Measurements from ENCODE around the gene TXNRD2. TPM values are rescaled to one million over a fixed set of nuclear protein-coding genes. Genes with fewer than 3 reads are reported as not detected.

Gene TXNRD2
- total and polyA plus RNA-seq, 10 of the 15 experiments (the other 5 are each of a cell fraction or from before 2014, with no cell fraction given), result 1.6 to 26.0 (median 13.9) TPM

DNA sequence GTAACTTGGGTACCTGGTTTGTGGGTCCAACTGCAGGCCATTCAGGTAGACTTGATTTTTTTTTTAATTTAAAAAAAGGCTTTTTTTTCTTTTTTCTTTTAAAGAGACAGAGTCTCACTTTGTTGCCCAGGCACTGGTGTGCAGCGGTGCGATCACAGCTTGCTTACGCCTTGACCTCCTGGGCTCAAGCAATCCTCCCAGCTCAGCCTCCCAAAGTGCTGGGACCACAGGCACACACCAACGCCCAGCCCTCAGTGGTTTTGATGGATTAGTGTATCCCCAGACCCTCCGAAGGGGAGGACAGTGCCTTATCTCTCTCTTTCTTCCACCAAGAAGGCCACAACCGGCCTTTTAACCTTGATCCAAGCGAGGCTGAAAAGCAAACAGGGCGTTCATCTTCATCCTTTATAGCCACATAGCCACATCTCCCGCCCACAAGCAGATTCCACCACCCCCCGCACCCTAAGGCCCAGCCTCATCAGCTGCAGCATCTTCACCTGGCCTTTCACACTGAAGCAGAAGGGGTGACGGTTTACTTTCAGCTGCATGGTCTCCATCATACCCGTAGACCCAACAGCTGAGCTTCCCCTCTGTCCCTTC, 17.6 kb downstream of the TXNRD2 start (continued):
- TF ChIP-seq, protein P1, sequence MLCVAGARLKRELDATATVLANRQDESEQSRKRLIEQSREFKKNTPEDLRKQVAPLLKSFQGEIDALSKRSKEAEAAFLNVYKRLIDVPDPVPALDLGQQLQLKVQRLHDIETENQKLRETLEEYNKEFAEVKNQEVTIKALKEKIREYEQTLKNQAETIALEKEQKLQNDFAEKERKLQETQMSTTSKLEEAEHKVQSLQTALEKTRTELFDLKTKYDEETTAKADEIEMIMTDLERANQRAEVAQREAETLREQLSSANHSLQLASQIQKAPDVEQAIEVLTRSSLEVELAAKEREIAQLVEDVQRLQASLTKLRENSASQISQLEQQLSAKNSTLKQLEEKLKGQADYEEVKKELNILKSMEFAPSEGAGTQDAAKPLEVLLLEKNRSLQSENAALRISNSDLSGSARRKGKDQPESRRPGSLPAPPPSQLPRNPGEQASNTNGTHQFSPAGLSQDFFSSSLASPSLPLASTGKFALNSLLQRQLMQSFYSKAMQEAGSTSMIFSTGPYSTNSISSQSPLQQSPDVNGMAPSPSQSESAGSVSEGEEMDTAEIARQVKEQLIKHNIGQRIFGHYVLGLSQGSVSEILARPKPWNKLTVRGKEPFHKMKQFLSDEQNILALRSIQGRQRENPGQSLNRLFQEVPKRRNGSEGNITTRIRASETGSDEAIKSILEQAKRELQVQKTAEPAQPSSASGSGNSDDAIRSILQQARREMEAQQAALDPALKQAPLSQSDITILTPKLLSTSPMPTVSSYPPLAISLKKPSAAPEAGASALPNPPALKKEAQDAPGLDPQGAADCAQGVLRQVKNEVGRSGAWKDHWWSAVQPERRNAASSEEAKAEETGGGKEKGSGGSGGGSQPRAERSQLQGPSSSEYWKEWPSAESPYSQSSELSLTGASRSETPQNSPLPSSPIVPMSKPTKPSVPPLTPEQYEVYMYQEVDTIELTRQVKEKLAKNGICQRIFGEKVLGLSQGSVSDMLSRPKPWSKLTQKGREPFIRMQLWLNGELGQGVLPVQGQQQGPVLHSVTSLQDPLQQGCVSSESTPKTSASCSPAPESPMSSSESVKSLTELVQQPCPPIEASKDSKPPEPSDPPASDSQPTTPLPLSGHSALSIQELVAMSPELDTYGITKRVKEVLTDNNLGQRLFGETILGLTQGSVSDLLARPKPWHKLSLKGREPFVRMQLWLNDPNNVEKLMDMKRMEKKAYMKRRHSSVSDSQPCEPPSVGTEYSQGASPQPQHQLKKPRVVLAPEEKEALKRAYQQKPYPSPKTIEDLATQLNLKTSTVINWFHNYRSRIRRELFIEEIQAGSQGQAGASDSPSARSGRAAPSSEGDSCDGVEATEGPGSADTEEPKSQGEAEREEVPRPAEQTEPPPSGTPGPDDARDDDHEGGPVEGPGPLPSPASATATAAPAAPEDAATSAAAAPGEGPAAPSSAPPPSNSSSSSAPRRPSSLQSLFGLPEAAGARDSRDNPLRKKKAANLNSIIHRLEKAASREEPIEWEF (IDR thresholded peaks at IDR 0.05; ENCODE audit: insufficient replicate concordance, low read depth, low read length), result no peak
- TF ChIP-seq TCF3 (IDR thresholded peaks at IDR 0.05; ENCODE audit: borderline replicate concordance, insufficient read depth, low read depth, low read length) (no peak), CHD4 (IDR thresholded peaks at IDR 0.05) (no peak), YBX1 (IDR thresholded peaks at IDR 0.05) (no peak), ZZZ3 (IDR thresholded peaks at IDR 0.05; ENCODE audit: control insufficient read depth, insufficient read length, low read depth) (no peak), SMAD5 (IDR thresholded peaks at IDR 0.05; ENCODE audit: low read depth) (no peak), RELA (IDR thresholded peaks at IDR 0.05; ENCODE audit: borderline replicate concordance, partially characterized antibody) (no peak), KLF5 (IDR thresholded peaks at IDR 0.05; ENCODE audit: partially characterized antibody) (no peak), HDAC2 (IDR thresholded peaks at IDR 0.05) (no peak)
- TF ChIP-seq, protein P2, sequence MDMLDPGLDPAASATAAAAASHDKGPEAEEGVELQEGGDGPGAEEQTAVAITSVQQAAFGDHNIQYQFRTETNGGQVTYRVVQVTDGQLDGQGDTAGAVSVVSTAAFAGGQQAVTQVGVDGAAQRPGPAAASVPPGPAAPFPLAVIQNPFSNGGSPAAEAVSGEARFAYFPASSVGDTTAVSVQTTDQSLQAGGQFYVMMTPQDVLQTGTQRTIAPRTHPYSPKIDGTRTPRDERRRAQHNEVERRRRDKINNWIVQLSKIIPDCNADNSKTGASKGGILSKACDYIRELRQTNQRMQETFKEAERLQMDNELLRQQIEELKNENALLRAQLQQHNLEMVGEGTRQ (IDR thresholded peaks at IDR 0.05; ENCODE audit: borderline replicate concordance, low read depth, low read length), result no peak
